HG03521 (cell line): Measurements from ENCODE around the gene RCAN2.

Experiments used
- ATAC-seq: cut with Tn5 transposase; IDR thresholded peaks from one replicate; pipeline ENCODE4 v1.9.1; 2021; ENCODE audit warnings: mild to moderate bottlenecking, moderate library complexity; ENCODE audit not compliant: unreplicated experiment

Gene RCAN2

DNA sequence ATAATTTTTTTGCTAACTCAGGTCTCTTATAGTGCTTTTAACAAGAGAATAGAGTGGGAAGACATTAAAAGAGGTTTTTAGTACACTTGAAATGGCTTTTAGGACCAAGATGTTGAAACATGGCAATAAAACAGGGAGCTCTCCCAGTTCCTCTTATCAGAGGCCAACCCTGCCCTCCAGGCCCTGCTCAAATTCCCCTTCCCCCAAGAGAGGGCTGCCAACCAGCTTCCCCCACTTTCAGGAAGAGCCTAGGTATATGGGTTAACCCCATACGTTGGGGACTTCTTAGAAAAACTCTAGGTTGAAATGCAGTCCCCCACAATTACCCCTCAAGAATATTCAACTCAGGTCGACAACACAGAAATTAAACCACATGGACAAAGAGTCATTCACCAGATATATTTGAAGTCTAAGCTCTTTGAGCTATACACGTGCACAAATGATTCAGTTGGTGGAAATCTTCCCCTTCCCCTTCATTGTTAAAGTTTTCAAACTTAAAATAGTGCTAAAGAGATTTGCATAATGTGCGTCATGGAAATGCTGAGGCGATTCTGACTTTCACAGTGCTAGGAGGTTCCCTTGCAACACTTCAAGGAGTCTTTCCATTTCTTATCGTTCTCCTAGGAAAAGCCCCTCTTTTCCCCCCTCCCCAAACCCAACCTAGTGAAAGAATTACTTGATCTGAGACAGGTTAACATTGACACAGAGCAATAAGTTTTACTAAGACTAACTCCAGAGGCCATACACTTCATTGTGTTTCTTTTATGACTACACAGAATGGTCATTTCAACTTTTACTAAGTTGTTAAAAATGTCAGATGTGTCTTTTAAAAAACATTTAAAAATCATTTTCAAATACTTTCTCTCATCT, 270.7 kb downstream of the RCAN2 start:
- ATAC-seq, result peak; percentile 72

DNA sequence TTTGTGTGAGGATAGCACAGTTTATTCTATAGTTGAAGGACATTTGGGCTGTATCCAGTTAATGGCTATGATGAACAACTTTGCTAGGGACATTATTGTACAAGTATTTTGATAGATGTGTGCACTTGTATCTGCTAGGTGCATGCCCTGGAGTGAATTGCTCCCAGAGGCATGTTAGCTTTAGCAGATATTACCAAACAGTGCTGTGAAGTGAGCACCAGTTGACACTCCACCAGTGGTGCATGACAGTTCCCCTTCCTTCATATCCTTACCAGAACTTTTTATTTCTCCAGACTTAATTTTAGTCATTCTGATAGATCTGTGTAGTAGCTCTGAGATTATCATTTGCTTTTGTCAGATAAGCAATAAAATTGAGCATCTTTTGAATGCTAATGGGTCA, 271.6 kb downstream of the RCAN2 start:
- no peak for ATAC-seq

DNA sequence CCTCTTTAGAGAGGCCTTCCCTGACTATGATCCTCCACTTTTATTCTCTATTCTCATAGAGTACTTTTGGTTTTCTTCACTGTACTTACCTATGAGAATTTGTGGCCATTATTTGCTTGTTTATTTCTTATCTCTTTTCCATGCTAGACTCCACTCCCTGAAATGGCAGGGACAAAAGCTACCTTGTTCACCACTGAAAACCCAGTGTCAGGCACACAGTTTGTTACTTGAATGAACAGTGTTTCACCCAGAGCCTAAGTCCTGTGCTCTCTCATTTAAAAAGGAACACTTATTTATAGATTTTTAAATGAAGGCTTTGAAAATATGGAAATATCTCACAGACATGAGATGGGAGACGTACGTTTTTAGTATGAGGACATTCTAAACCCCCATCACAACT, 272.8 kb downstream of the RCAN2 start:
- no peak for ATAC-seq

DNA sequence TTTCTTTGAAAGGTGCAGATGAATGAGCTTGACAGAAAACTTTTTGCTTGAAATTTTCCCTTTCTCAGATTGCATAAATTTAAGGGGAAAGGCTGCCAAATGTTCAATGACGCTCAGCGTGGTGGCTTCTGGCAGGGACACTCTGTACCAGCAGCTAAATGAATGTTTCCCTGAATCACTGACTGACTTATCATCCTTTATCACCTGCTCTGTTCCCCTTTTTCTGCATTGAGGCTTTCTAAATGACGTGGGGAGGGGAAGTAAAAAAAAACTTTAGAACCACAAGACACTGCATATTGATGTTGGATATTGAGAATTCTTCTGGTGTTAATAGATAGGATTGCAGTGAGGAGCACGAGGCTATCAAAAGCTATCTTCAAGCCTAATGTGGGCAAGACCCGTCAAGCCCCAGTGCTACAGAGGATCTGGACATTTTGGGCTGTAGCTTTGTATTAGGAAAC, 273.5 kb downstream of the RCAN2 start:
- ATAC-seq, result peak; percentile 52

DNA sequence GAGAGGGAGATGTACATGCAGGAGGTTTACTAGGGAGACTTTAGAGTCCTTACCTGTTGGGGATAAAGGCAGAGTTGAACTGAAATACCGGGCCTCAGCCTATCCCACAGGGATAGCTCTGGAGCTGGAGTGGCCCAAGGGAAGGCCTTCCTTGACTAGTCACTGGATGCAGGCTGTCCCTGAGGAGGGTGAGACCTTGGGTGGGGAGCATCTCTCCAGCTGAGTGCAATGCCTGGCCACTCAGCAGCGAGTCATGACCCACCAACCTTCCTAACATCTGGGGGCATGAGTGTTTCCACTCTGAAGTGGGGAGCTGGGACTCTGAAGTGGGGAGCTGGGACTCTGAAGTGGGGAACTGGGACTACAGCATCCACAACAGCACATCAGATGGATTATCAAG, 274.4 kb downstream of the RCAN2 start:
- no peak for ATAC-seq

DNA sequence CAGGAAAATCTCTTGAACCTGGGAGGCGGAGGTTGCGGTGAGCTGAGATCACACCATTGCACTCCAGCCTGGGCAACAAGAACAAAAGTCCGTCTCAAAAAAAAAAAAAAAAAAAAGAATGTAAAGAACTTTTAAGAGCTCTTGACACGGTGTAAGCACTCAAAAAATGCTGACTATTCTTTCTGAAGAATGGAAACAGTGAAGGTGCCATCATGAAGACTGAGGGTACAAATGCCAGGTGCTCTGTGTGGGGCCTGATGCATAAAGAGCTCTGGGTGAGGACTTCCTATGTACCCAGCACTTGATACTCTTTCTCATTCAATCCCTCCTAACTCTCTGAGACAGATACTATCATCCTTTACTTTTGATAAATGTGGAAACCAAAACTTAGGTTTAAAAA, 275.5 kb downstream of the RCAN2 start:
- no peak for ATAC-seq

DNA sequence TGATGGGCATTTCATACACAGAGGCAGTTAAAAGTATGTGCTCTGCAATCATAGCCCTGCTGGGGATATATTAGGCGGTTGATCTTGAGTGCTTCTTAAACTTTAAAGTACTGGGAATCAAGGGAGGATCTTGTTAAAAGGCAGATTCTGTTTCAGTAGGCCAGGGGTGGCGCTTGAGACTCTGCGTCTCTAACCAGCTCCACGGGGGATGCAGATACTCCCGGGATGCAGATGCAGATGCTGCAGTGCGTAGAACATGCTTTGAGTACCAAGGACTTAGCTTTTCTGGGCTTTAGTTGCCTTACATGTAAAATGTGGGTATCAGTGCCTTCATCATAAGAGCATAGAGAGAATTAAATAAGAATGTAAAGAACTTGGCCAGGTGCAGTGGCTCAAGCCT, 276.0 kb downstream of the RCAN2 start:
- no peak for ATAC-seq

DNA sequence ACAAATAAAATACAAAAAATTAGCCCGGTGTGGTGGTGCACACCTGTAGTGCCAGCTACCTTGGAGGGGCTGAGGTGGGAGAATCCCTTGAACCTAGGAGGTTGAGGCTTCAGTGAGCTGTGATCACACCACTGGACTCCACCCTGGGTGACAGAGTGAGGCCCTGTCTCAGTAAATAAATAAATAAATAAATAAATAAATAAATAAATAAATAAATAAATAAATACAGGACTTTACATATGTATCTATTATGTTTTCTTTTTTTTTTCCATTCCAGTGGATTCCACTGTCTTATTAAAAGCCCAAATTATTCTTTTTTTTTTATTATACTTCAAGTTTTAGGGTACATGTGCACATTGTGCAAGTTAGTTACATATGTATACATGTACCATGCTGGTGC, 279.3 kb downstream of the RCAN2 start:
- ATAC-seq, result no peak

DNA sequence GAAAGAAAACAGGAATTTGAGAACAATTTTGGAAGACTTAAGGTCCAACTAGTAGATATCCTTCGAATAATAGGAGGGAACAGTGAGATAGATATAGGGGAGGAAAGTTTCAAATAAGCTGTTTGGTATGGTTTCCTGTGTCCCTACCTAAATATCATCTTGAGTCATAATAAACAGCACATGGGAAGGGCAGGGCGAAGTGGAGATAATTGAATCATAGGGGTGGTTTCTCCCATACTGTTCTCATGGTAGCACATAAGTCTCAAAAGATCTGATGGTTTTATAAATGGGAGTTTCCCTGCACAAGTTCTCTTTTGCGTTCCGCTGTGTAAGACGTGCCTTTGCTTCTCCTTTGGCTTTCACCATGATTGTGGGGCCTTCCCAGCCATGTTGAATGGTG, 281.0 kb downstream of the RCAN2 start:
- ATAC-seq, result no peak

DNA sequence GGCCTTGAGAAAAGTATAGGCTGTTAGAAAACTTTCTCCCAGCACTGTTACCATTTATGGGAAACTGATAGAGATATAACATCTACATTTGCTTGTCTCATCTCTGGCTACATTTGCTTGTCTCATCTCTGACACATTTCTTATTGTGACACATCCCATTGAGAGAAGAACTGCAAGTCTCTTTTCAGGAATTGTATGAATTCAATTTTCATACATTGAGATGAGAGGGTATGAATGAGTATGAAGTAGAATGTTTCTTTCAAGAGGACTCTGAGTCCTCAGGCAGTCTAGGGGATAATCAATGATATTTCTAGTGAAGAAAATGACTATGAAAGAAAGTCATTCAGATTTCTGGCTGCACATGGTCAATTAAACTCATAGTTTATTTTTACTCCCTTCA, 282.9 kb downstream of the RCAN2 start:
- no peak for ATAC-seq

DNA sequence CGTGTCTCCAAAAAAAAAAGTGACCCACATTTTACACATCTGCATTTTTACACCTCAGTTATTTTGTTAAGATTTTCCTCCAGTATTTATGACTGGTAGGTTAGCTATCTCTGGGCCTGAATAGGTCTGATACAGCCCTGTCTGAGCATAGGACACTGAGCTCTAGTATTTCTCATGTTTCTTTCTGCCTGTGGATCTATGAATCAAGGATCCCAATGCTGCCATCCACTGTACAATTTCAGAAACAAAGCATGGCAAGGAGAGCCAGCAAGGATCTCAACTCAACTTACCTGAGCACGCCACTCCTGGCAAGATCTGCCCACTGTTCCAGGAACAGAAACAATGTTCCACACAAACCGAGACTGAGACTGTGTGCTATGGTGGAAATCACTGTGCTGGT, 284.1 kb downstream of the RCAN2 start:
- no peak for ATAC-seq

DNA sequence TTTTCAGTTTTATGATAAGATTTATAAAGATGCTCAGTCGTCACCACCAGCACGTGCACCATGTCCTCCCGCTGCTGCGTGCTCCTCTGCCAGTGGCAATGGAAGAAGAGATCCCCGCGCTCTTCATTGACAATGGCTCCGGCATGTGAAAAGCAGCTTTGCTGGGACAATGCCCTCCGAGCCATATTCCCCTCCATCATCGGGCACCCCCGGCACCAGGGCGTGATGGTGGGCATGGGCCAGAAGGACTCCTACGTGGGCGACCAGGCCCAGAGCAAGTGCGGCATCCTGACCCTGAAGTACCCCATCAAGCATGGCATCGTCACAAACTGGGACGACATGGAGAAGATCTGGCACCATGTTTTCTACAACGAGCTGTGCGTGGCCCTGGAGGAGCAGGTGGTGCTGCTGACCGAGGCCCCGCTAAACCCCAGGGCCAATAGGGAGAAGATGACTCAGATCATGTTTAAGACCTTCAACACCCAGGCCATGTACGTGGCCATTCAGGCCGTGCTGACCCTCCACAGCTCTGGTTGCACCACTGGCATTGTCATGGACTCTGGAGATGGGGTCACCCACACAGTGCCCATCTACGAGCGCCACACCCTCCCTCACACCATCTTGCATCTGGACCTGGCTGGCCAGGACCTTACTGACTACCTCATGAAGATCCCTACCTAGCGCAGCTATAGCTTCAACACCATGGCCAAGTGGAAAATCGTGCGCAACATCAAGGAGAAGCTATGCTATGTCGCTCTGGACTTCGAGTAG, 286.2 kb downstream of the RCAN2 start:
- no peak for ATAC-seq

DNA sequence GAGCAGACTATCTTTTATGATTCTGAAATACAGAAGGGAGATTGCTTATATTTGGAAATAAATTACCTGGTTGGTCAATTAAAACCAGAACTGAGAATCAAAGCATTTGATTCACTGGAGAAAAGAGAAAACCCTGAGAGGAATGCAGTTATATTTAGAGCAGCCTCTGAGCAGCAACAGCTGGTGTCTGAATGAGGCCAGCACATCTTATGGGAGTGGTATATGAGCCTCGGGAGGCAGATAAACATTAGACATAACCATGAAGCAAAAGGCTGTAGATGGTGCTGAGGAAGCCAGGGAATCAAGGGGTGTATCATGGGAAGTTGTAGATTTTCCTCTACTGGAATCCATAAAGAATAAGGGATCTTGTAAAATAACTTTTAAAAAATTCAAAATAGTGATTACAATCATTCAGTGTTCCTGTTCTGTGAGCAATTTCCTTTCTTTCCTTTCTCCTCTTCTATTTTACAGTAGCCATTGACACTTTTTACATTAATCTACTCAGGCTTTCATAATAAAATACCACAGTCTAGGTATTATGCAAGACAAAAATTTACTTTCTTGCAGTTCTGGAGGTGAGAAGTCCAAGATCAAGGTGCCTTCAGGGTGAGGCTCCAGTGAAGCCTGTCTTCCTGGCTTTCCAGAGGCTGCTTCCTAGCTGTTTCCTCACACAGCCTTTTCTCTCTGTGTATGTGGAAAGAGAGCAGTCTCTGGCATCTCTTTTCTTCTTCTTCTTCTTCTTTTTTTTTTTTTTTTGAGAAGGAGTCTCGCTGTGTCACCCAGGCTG, 287.7 kb downstream of the RCAN2 start:
- no peak for ATAC-seq

DNA sequence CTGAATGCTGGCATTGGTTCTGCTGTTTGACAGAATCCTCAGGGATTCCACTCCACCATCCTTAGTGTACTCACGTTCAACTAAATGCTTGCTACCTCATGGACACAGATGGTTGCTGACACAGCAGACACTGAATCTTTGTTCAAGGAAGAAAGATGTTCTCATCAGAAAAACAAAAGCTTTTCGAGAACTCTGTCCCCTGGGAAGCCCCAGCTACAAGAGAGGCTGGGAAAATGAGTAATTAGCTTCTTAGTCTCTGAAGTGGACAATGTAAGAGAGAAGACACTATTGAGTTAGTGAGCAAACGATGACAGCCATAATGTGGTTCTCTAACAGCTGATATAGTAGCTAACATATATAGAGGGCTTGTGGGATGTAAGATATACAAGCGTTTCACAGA, 289.5 kb downstream of the RCAN2 start:
- no peak for ATAC-seq

DNA sequence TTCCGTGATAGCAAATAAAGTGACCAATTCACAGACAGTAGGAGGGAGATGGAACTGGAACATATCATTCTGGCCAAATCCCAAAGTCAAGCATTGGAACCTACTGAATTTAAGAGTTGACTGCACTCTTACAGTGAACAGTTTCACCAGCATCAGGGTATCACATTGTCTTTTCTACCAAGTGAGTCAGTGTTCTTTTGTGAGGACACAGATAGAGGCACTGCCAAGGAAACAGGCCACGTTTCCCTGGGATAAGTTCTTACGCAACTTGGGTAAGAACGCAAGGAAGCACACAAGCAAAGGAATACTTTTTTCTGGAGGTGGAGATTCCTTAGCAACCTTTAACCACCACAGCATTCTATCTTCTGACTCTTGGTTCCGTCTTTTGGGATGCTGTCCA, 291.9 kb downstream of the RCAN2 start:
- ATAC-seq, result no peak

DNA sequence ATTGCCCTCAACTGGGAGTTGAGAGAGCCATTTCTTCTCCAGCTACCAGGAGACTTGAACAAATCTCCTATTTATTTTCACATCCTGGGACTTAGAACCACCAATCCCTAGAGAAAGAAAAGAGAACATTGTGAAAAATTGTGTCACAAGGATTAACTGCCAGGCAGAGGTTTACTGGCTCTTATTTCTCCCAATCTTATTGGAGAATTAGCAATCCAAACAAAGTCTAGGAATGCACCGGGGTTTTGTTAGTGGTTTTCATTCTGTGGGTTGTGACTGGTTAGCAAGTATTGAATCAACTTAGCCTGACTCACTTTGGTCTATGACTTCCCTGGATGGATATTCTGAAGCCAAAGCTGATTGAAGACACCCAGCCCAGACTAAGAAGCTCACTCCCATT, 299.3 kb downstream of the RCAN2 start:
- no peak for ATAC-seq

DNA sequence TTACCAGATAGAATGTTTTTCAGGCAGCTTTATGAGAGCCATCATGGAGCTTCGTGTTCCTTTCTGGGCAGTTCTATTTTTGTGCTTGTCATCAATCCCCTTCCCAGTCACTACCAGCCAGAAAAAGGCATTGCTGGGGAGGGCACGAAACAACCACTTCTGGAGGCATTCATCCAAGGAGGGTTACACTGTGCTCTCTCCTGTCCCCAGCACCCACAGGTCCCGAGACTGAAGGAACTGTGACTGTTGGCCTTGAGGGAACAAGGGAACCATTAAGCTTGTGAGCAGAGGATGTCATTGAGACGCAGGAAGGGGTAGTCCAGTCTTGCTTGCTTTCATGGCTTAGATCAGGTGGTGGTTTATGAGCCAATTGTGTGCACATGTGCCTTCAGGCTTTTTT, 300.4 kb downstream of the RCAN2 start:
- no peak for ATAC-seq

DNA sequence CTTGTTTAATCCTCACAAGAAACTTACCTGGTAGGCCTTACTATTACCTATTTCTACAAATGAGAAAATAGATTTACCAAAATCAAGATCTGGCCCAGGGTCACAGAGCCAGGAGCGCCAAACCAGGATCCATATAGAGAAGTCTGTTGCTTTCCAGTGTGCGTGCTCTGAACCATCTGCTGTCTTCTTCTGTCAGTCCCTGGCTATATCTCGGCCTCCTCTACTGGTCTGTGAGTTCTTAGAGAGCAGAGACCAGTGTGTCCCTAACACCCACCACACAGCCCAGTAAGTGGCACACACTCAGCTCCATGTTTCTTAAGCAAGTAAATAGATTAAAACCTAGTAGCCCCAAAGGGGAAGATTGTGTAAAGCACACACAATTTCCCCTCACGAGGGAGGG, 301.5 kb downstream of the RCAN2 start:
- ATAC-seq, result no peak

DNA sequence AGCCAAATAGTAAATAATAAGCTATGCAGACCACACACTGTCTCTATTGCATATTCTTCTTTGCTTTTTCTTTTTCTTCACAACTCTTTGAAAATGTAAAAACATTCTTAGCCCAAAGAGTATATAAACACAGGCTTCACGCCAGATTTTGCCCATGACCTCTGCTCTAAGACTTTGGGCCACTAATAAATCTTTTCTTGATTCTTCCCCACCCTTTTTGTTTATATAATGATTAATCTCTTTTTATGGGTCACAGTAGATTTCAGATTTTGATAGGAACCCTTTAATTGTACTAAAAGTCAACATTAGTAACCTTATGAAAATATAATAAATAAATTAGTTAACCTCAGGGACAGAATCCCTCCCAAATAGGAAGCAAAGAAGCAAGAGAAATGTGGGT, 304.7 kb downstream of the RCAN2 start:
- ATAC-seq, result no peak

DNA sequence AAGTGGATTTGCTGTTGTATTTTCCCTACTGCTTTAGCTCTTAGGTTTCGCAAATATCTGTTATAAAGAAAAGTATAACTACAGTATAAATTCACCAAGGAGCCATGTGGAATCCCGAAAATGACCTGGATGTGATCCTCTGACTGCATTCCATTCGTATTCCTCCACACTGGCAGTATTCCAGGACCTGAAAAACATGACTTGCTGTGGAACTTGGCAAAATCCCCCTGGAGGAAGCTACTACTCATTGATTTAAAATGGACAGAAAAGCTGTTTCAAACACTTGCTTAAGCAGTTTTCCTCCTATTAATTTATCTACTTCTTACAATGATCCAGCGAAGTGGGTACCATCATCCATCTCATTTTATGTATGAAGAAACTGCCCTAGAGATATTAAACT, 307.1 kb downstream of the RCAN2 start:
- no peak for ATAC-seq

DNA sequence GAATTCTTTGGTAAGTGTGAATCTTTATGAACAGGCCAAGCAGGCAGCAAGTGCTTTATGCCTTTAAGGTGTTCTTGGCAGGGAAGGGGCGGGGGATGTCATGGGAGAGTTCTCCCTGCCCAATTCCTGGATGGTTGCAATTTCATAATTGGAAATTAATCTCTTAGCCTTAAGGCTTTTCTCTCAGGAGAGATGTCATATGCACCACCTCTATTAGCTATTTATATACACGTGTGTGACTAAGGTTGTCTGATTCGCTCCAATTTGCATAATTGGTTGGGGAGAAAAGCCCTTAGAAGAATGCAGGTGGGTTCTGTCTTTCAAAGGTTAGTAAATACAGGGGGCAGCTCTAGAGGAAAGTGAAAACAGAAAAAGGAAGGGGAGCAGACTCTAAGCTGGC, 315.3 kb downstream of the RCAN2 start:
- ATAC-seq, result no peak
